SJSA1 (cell line): ENCODE data around the gene NOL12. TPM values are rescaled to one million over a fixed set of nuclear protein-coding genes. Genes with fewer than 3 reads are reported as not detected.
"Not testable (repeated sequence)": the region's sequence is repeated elsewhere in the genome, so short reads cannot be mapped to it uniquely, and the experiment has no call there.

Experiments used
- DNase-seq, 2 experiments: peaks; one replicate each; pipeline ENCODE4 v3.0.0-alpha.2; 2015 to 2020; ENCODE audit warnings: low spot score in 2 of 2, low read depth in 1 of 2
- H3K27ac ChIP-seq: fragments of 250-450 bp; sonication (Bioruptor Pico); 2 replicates; pipeline ENCODE4 v1.5.1; 2020; ENCODE audit warnings: mild to moderate bottlenecking, moderate library complexity
- H3K27me3 ChIP-seq: fragments of 250-450 bp; sonication (Bioruptor Pico); replicated peaks from 2 replicates; pipeline ENCODE4 v1.5.1; 2020; ENCODE audit warnings: mild to moderate bottlenecking, moderate library complexity
- H3K36me3 ChIP-seq: fragments of 250-450 bp; sonication (Bioruptor Pico); 2 replicates; pipeline ENCODE4 v1.5.1; 2020; ENCODE audit warnings: mild to moderate bottlenecking
- H3K4me1 ChIP-seq: fragments of 250-450 bp; sonication (Bioruptor Pico); replicated peaks from 2 replicates; pipeline ENCODE4 v1.6.1; 2021; ENCODE audit warnings: mild to moderate bottlenecking
- H3K4me3 ChIP-seq: fragments of 250-450 bp; sonication (Bioruptor Pico); 2 replicates; pipeline ENCODE4 v1.5.1; 2020; ENCODE audit warnings: mild to moderate bottlenecking
- H3K9me3 ChIP-seq: fragments of 250-450 bp; sonication (Bioruptor Pico); replicated peaks from 2 replicates; pipeline ENCODE4 v1.5.1; 2020; ENCODE audit warnings: mild to moderate bottlenecking
- total RNA-seq: library from RNA; depleted of rRNA; stranded (reverse); fragments of >200 nt; shearing (Covaris generic); gene quantifications from 2 replicates; pipeline ENCODE4 v1.2.3, GENCODE V29; 2014

The NOL12 gene
- total RNA-seq, 1 experiment from 2014 or later = 38.0 TPM

GRCh38 chr22:37704645-37705044 is 18.5 kb downstream of the NOL12 start:
- DNase-seq = no peak
- no peaks in the 10 kb centered on the region for H3K27me3 ChIP-seq
- no peak overlapping the region for H3K27ac ChIP-seq
- no peak overlapping the region for H3K4me3 ChIP-seq
- no peaks in the 10 kb centered on the region for H3K36me3 ChIP-seq
- no peaks in the 10 kb centered on the region for H3K9me3 ChIP-seq
- no peaks in the 10 kb centered on the region for H3K4me1 ChIP-seq

GRCh38 chr22:37705205-37705604 is 19.1 kb downstream of the NOL12 start:
- no peak for DNase-seq
- H3K4me3 ChIP-seq = no peak overlapping the region
- no peaks in the 10 kb centered on the region for H3K27me3 ChIP-seq
- H3K27ac ChIP-seq = no peak overlapping the region
- no peaks in the 10 kb centered on the region for H3K36me3 ChIP-seq
- H3K4me1 ChIP-seq = no peaks in the 10 kb centered on the region
- H3K9me3 ChIP-seq = no peaks in the 10 kb centered on the region

GRCh38 chr22:37708580-37709444 is 22.7 kb downstream of the NOL12 start:
- no peaks in the 10 kb centered on the region for H3K27me3 ChIP-seq

GRCh38 chr22:37709445-37709765 is 23.3 kb downstream of the NOL12 start:
- H3K27ac ChIP-seq = no peak overlapping the region
- H3K36me3 ChIP-seq = no peaks in the 10 kb centered on the region
- no peak overlapping the region for H3K4me3 ChIP-seq
- no peaks in the 10 kb centered on the region for H3K27me3 ChIP-seq
- H3K9me3 ChIP-seq = no peaks in the 10 kb centered on the region
- DNase-seq = no peak
- H3K4me1 ChIP-seq = no peaks in the 10 kb centered on the region

More at GRCh38 chr22:37708580-37709444, 22.7 kb downstream of the NOL12 start:
- DNase-seq = no peak
- H3K4me1 ChIP-seq = no peaks in the 10 kb centered on the region
- H3K4me3 ChIP-seq = no peak overlapping the region
- no peaks in the 10 kb centered on the region for H3K36me3 ChIP-seq
- H3K9me3 ChIP-seq = no peaks in the 10 kb centered on the region
- no peak overlapping the region for H3K27ac ChIP-seq

- DNase-seq = no peak
Measured at GRCh38 chr22:37710675-37711074, 24.5 kb downstream of the NOL12 start.

GRCh38 chr22:37711490-37711889 is 25.3 kb downstream of the NOL12 start:
- H3K27ac ChIP-seq = no peak overlapping the region
- DNase-seq = no peak
- no peaks in the 10 kb centered on the region for H3K27me3 ChIP-seq
- no peak overlapping the region for H3K4me3 ChIP-seq
- H3K4me1 ChIP-seq = no peaks in the 10 kb centered on the region
- H3K9me3 ChIP-seq = no peaks in the 10 kb centered on the region
- no peaks in the 10 kb centered on the region for H3K36me3 ChIP-seq

More at GRCh38 chr22:37710675-37711074, 24.5 kb downstream of the NOL12 start:
- Histone ChIP-seq H3K4me3 (no peak overlapping the region), H3K27me3 (no peaks in the 10 kb centered on the region), H3K36me3 (no peaks in the 10 kb centered on the region), H3K27ac (no peak overlapping the region), H3K9me3 (no peaks in the 10 kb centered on the region), H3K4me1 (no peaks in the 10 kb centered on the region)

- Histone ChIP-seq H3K36me3 (no peaks in the 10 kb centered on the region), H3K27ac (no peak overlapping the region)
Measured at GRCh38 chr22:37713761-37714160, 27.6 kb downstream of the NOL12 start.

GRCh38 chr22:37714634-37715033 is 28.5 kb downstream of the NOL12 start:
- Histone ChIP-seq H3K27ac (no peak overlapping the region), H3K36me3 (no peaks in the 10 kb centered on the region), H3K9me3 (no peaks in the 10 kb centered on the region), H3K4me1 (no peaks in the 10 kb centered on the region), H3K27me3 (no peaks in the 10 kb centered on the region), H3K4me3 (no peak overlapping the region)
- no peak for DNase-seq

More at GRCh38 chr22:37713761-37714160, 27.6 kb downstream of the NOL12 start:
- Histone ChIP-seq H3K4me3 (no peak overlapping the region), H3K27me3 (no peaks in the 10 kb centered on the region), H3K4me1 (no peaks in the 10 kb centered on the region), H3K9me3 (no peaks in the 10 kb centered on the region)
- no peak for DNase-seq

- Histone ChIP-seq H3K4me3 (no peak overlapping the region), H3K9me3 (no peaks in the 10 kb centered on the region), H3K27ac (no peak overlapping the region), H3K4me1 (no peaks in the 10 kb centered on the region), H3K27me3 (no peaks in the 10 kb centered on the region), H3K36me3 (no peaks in the 10 kb centered on the region)
- DNase-seq = no peak
Measured at GRCh38 chr22:37715760-37716159, 29.6 kb downstream of the NOL12 start.

GRCh38 chr22:37716708-37717107 is 30.6 kb downstream of the NOL12 start:
- Histone ChIP-seq H3K4me3 (no peak overlapping the region), H3K27me3 (no peaks in the 10 kb centered on the region), H3K27ac (no peak overlapping the region), H3K4me1 (no peaks in the 10 kb centered on the region), H3K9me3 (no peaks in the 10 kb centered on the region), H3K36me3 (no peaks in the 10 kb centered on the region)
- DNase-seq = no peak

GRCh38 chr22:37717235-37717634 is 31.1 kb downstream of the NOL12 start:
- H3K27me3 ChIP-seq, H3K9me3 ChIP-seq, DNase-seq, H3K36me3 ChIP-seq, H3K27ac ChIP-seq, H3K4me3 ChIP-seq, H3K4me1 ChIP-seq: not testable (repeated sequence)

GRCh38 chr22:37717746-37718305 is 31.7 kb downstream of the NOL12 start:
- DNase-seq, H3K36me3 ChIP-seq, H3K27me3 ChIP-seq, H3K4me3 ChIP-seq, H3K27ac ChIP-seq, H3K9me3 ChIP-seq, H3K4me1 ChIP-seq: not testable (repeated sequence)

GRCh38 chr22:37725551-37726240 is 39.6 kb downstream of the NOL12 start:
- Histone ChIP-seq H3K4me3 (no peak overlapping the region), H3K27ac (no peak overlapping the region), H3K4me1 (no peaks in the 10 kb centered on the region), H3K27me3 (no peaks in the 10 kb centered on the region), H3K36me3 (no peaks in the 10 kb centered on the region), H3K9me3 (no peaks in the 10 kb centered on the region)
- DNase-seq = no peak

GRCh38 chr22:37726241-37726887 is 40.2 kb downstream of the NOL12 start:
- no peaks in the 10 kb centered on the region for H3K4me1 ChIP-seq
- no peaks in the 10 kb centered on the region for H3K36me3 ChIP-seq
- no peak for DNase-seq
- H3K27me3 ChIP-seq = no peaks in the 10 kb centered on the region
- no peak overlapping the region for H3K27ac ChIP-seq
- no peak overlapping the region for H3K4me3 ChIP-seq
- H3K9me3 ChIP-seq = no peaks in the 10 kb centered on the region
